NCI-H345 treated with DMSO at 0.1 percent for 48 hours (cell line): ENCODE results near the gene CHML.

Source experiments
- DNase-seq: peaks from one replicate; lab custom pipeline; 2025; ENCODE audit not compliant: unreplicated experiment; lab: John Stamatoyannopoulos, UW

Gene CHML

DNA sequence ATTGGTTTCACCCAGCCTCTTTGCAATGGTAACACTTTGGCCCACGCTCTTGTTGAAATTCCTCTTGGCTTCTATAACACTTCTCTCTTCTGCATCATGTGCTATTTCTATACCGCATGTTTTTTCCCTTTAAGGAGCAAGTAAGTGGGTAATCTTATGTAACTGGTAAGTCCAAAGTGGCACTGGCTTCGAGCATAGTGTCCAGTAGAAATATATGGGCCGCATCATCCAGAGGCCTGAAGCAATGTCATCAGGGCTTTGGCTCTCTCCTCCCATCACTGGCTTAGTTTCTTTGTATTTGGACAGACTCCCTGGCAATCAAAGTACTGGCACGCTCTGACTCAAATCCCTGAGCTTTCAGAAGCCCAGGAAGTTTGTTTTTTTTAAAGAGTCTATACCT is 17.5 kb downstream of the CHML start:
- no peak for DNase-seq

DNA sequence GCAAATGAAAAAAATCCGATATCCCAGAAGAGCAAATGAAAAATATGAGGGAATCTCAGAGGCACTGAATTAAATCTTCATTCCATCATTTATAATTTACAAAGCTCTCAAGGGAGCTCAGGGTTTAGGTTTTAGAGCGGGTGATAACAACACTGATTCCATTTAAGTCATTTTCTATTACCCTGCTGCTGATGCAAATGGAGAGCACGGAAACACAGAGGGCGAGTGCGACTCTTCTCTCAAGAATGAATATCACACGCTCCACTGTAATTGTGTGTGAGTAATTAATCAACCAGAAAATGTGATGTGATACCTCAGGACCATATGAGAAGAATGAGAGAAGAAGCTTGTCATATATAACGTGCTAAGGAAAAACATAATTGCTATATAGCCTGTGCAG is 22.7 kb downstream of the CHML start:
- DNase-seq: no peak

GRCh38 chr1:241615043-241615974 is 24.9 kb downstream of the CHML start:
- no peak for DNase-seq

DNA sequence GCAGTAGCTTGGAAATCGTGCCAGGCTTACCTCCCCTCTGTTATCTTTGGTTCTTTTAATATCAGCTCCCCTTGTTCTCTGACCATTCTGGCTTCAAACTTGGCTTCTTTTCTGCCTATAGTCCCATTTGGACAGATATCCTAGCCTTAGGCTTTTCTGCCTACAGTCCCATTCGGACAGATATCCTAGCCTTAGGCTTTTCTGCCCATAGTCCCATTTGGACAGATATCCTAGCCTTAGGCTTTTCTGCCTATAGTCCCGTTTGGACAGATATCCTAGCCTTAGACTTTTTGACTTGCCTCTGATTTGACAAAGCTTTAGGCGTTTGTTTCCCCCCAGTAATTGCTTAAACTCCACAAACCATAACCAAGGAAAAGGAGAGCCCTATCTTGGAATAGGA is 25.6 kb downstream of the CHML start:
- DNase-seq: no peak

- no peak for DNase-seq
Observed at GRCh38 chr1:241614144-241614543, 26.0 kb downstream of the CHML start.

DNA sequence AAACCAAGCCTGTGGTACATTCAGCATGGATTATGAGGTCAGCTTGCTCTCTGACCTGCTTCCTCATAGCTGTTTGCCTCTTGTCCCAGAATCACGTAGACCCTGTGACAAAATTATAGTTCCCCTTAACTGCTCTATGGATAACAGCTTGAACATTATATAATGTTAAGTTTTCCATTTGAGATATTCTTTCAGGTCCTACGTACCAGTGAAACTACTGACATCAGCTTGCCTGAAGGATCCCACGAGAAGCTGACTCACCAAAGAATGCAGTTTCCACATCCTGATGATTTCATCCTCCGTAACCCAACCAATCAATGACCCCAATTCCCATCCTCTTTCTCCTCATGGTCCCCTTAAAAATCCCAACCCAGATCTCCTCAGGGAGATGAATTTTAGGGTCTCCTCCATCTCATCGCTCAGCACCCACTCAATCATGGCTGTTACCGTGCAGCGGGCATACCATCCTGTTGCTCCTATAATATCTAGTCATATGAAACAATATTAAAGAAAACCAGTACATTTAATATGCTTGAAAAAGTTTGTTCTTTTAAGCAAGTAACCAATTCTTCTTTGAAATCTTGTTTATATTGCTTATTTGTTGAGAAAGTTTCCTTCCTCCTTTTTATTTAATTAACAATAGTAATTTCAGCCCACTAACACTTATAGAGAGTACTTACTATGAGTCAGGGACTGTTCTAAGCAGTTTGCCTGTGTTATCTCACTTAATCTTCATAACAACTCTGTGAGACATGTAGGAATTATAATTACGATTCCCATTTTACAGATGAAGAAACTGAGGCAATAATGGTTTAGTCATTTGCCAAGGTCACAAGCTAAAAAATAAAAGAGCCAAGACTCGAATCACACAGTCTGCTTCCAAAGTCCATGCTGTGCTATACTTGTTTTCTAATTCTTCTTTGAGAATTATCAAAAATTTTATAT is 27.4 kb downstream of the CHML start:
- no peak for DNase-seq

DNA sequence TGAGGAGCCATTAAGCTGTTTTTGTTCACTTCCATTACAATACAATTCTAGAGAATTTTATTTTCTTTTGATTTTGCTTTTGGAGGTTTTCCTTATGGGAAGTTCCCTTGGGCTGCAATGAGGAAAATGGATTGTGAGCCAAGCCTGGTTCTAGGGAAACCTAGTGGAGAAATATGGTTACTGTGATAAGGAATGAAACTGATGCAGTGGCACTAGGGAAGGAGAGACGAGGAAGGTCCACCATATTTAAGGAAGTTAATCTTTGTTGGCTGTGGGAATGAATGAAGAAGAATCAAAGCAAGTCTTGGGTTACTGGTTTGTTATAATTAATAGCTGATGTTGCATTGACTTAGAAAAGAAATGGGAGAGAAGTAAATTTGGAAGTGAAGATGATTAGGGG is 28.4 kb downstream of the CHML start:
- no peak for DNase-seq

DNA sequence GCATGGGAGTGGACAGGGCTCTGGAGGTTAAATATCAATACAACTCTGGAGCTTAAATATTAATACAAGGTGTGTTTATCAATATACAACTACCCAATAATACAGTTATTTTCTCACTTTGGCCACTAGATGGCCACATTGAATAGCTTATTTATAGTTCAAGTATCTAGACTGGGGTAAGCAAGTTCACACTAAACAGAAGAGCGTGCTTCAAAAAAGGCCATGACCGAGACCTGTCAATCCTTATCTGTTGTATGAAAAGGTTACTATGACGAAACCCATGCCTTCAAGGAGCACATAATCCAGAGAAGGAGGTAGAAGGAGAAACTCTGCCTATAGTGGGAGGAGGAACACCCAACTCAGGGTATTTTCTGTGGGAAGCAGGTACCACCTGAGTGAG is 29.1 kb downstream of the CHML start:
- DNase-seq: peak; percentile 48

DNA sequence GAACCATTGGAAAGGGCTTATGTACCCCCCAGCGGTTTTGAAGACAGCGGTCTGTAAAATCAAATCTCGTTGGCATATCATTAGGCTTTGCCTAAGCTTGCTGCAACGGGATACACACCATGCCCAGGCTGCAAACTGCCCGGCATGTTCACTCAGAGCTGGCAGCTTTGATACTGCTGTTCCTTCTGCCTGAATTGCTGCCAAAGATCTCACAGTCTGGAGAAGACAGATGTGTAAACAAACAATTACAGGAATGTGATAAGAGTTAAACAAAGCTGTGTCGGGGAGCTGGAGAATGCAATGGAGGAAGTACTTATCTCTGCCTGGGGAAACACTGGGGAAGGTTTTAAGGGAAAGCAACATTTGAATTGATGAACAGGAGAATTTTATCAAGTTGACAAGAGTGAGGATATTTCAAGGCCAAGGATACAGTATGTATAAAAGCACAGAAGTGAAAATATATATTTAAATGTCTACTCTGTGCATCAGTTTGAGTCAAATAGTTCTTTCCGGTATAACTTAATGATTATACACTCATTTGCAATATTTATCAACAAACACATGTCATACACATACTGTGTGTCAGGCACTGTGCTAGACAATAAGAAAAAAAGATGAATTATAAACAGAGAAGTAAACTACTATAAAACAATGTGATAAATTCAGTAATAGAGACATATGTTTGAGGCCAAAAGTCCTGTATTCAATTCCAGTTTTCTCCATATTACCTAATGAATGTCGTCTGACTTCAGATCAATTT is 29.9 kb downstream of the CHML start:
- peak; percentile 19 for DNase-seq

DNA sequence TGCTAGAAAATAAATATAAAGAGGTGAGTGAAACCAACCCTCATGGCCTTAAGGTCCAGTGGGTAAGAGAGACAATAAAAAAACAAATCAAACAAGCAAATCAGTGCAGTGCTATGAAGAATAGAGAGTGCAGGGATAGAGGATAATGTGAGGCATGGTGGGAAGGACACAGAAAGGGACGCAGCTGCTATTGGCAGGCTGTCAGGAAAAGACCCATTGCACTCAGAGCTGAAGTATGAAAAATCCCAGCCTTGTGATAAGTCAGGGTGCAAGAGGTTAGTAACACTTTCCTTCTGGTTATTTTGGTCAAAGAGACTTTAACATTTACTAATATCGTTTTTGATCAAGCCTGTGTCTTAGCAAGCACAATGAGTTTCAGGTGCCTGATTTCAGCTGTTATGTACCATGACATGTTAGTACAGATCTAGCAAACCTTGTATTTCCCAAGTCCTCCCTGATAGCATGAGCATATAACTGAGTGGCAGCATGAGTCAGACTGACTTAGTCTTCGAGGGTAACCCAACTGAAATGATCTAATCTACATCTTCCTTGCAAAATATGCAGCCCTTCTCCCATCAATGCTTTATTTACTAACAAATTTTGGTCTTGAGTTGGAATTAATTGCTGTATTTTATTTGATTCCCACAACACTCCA is 31.7 kb downstream of the CHML start:
- no peak for DNase-seq

- DNase-seq: no peak
Observed at GRCh38 chr1:241607497-241607896, 32.7 kb downstream of the CHML start.

DNA sequence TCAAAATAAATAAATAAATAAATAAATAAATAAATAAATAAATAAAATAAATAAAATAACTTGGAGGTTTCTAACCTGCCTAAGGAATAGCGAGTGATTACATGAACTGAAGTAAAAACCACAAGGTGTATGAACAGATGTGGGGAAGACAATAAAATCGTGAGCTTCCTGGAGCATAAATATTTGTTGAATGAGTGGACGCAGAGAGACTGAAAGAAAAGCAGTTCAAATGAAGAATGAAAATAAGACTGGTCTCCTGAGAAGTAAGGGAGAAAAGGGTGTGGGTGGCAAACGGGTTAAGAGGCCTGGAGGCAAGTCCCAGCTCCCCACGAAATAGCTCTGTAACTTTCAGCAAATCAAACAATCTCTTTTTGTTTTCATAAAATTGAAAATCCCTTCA is 33.6 kb downstream of the CHML start:
- no peak for DNase-seq

DNA sequence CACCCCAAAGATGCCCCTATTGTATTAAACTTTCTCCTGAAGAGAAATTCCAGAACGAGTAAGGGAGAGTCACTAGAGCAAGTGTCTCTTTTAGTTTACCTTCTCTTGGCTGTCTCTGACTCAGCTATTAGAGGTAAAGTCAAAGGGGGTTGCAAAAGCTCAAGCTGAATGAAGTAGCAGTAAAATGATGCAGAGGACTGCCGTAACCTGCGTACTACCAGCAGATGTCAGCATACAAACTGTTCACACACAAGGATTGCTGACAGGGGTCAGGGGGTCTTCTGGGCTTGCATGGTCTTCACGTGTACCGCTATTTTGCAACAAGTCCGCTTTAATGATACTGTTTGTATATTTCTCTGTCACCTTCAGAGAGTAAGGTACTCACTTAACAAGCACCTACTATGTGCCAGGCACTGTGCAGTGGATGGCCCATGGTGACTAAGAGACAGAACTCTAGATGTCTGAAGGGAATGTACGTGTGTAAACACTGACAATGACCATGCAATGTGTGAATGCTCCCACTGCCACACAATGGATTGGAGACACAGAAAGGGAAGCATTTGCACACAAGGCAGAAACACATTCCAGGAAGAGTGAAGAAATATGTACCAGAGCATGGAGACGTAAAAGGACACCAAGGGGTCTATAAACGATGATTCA is 34.9 kb downstream of the CHML start:
- DNase-seq: no peak

GRCh38 chr1:241603731-241604245 is 36.4 kb downstream of the CHML start:
- DNase-seq: no peak

DNA sequence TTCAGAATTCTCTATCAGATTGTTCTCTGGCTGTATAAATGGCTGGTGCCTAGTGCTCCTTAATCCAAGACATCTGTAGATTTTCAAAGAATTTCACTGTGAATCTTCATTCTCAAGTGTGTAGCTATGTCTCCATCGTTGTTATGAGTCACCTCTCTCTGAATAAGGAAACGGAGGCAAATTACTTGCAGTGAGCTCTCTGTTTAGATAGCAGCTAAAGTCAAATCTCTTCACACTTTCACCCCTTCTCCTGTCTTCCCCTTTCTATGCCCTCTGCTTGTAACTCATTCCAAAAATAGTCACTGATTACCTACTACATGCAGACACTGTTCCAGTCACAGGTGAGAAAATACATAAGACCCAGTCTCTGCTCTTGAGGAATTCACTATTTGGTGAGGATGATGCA is 39.7 kb downstream of the CHML start:
- no peak for DNase-seq

- DNase-seq: no peak
Observed at GRCh38 chr1:241598249-241598648, 41.9 kb downstream of the CHML start.

GRCh38 chr1:241596633-241597032 is 43.5 kb downstream of the CHML start:
- DNase-seq: no peak

- DNase-seq: no peak
Observed at GRCh38 chr1:241593186-241593585, 47.0 kb downstream of the CHML start.

DNA sequence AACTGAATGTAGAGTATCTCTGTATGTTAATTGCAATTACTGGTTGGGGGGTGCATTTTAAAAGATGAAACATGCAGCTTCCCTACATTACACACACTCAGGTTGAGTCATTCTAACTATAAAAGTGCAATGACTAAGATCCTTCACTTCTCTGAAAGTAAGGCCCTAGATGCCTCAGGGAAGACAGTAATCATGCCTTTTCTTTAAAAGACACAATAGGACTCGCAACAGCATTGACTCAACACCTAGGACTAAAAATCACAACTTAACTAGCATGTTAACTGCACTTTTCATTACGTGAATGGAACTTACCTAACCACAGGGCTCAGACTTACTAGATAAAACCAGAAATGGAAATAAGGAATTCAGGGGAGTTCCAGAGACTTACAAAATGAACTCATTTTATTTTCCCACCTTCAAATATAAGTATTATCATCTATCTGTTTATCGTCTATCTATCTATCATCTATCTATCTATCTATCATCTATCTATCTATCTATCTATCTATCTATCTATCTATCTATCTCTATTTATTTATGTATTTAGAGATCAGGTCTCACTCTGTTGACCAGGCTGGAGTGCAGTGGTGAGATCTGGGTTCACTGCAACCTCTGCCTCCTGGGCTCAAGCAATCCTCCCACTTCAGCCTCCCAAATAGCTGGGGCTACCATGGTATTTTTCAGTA is 47.8 kb downstream of the CHML start:
- no peak for DNase-seq
